Esophagus squamous epithelium (tissue), 5 donors: ENCODE results near the gene EMSY. TPM values are rescaled to one million over a fixed set of nuclear protein-coding genes. Genes with fewer than 3 reads are reported as not detected.

Experiments
- DNase-seq: peaks from one replicate; lab custom pipeline; 2025; lab: John Stamatoyannopoulos, UW
- H3K27ac ChIP-seq, 4 donors: fragments of 200-600 bp; sonication (generic); one replicate each; pipeline ENCODE4 v1.5.1; 2016 to 2019; ENCODE audit warnings: mild to moderate bottlenecking in 1 of 4
- H3K27me3 ChIP-seq, 4 donors: fragments of 200-600 bp; sonication (generic); 1 replicate in 3 of 4; 2 replicates in 1 of 4; pipeline versions ENCODE4 v1.5.1 to v1.6.0; 2017 to 2021; ENCODE audit warnings: antibody characterized with exemption in 1 of 4
- H3K36me3 ChIP-seq, 3 donors: fragments of 200-600 bp; sonication (generic); one replicate each; pipeline ENCODE4 v1.5.1; 2016 to 2019
- H3K4me1 ChIP-seq, 3 donors: fragments of 200-600 bp; sonication (generic); one replicate each; pipeline ENCODE4 v1.5.1; 2017 to 2019
- H3K4me3 ChIP-seq, 4 donors: fragments of 200-600 bp; sonication (generic); 1 replicate in 3 of 4; 2 replicates in 1 of 4; pipeline ENCODE4 v1.5.1; 2016 to 2019; ENCODE audit warnings: mild to moderate bottlenecking in 2 of 4, moderate library complexity in 1 of 4
- H3K9me3 ChIP-seq, 3 donors: fragments of 200-600 bp; sonication (generic); one replicate each; pipeline ENCODE4 v1.5.1; 2016 to 2019
- POLR2A ChIP-seq, 4 donors: fragments of 450-650 bp; IDR thresholded peaks; one replicate each; pipeline ENCODE4 v1.6.1; 2017; ENCODE audit warnings: antibody characterized with exemption in 4 of 4, mild to moderate bottlenecking in 4 of 4, moderate library complexity in 3 of 4
- WGBS, 2 donors: methylation state at CpG; one replicate each; pipeline ENCODE4 v1.1.5; 2018; 5-methylcytosine and 5-hydroxymethylcytosine counted together
- intact Hi-C: fragments of 100-400 bp; cut with DNase I; formaldehyde crosslinking; loops from one replicate; pipeline ENCODE4 v1.15.0; 2022
- total RNA-seq, 4 donors: library from RNA; depleted of rRNA; stranded (reverse); fragments of >200 nt; gene quantifications; one replicate each; pipeline ENCODE4 v1.1.0, GENCODE V29; 2016
- TF ChIP-seq, protein P1 (sequence below), 6 experiments: fragments of 450-650 bp in 4 of 6; fragments of 200-600 bp in 2 of 6; sonication (generic) in 2 of 6; IDR thresholded peaks; one replicate each; pipeline ENCODE4 v1.5.1; 2016 to 2019; ENCODE audit warnings: antibody characterized with exemption in 6 of 6, mild to moderate bottlenecking in 4 of 6, moderate library complexity in 4 of 6
- donor health status: DM: yes; HTN: yes; CAD: no.

Gene EMSY
- total RNA-seq, 4 donors from 2014 or later, result 10.0 to 31.0 (median 22.3) TPM

DNA sequence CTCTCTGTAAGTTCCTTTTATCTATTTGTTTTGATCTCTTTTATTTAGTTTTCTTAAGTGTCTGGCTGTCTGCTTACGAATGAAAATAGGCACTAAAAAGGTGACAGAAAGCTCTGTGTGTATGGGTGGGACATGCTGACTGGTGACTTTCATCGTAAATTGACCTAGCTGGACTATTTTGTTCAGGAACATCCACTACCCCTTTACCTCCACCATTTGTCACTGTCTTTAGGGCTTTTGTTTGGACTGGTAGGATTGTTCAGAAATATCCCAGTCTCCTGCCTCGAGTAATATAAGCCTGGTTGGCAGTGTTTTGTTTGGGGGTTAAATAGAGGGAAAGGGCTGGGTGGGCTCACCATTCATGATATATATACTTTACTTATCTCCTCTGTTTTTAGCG is 20.9 kb downstream of the EMSY start:
- no peaks in the 10 kb centered on the region for H3K4me1 ChIP-seq
- no peak for DNase-seq
- WGBS, 2 donors, result 79 to 89% methylated on average over 4 of the region's 4 CpGs
- H3K9me3 ChIP-seq, result no peaks in the 10 kb centered on the region
- H3K36me3 ChIP-seq, result peaks cover 0 to 81% (median 4%) of the 10 kb centered on the region in 3 donors
- H3K27ac ChIP-seq, result no peak overlapping the region
- H3K27me3 ChIP-seq, result no peaks in the 10 kb centered on the region
- intact Hi-C loops, result no loop called here
- no peak overlapping the region for H3K4me3 ChIP-seq
- TF ChIP-seq POLR2A (IDR thresholded peaks at IDR 0.05), result no peak

DNA sequence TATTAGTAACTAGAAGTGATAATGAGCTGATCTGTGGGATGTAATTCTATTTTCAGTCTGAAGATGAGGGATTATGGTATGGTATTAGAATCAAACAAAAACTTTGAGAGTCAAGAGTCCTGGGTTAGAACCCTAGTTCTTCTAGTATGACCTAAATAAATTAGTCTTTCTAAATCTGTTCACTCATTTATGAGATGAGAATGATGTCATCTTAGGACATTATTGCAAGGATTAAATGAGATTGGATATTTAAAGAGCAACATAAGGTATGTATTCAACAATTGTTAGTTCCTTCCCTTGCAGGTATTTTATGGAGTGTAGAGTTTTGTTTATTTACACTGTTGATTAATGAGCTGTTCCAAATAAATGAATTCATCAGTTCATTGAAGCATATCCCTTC is 21.8 kb downstream of the EMSY start:
- intact Hi-C loops, result no loop called here
- Histone ChIP-seq H3K4me1 (no peaks in the 10 kb centered on the region), H3K36me3 (peaks cover 0 to 76% (median 4%) of the 10 kb centered on the region in 3 donors), H3K27ac (no peak overlapping the region), H3K27me3 (no peaks in the 10 kb centered on the region), H3K9me3 (no peaks in the 10 kb centered on the region), H3K4me3 (no peak overlapping the region)
- TF ChIP-seq, protein P1, sequence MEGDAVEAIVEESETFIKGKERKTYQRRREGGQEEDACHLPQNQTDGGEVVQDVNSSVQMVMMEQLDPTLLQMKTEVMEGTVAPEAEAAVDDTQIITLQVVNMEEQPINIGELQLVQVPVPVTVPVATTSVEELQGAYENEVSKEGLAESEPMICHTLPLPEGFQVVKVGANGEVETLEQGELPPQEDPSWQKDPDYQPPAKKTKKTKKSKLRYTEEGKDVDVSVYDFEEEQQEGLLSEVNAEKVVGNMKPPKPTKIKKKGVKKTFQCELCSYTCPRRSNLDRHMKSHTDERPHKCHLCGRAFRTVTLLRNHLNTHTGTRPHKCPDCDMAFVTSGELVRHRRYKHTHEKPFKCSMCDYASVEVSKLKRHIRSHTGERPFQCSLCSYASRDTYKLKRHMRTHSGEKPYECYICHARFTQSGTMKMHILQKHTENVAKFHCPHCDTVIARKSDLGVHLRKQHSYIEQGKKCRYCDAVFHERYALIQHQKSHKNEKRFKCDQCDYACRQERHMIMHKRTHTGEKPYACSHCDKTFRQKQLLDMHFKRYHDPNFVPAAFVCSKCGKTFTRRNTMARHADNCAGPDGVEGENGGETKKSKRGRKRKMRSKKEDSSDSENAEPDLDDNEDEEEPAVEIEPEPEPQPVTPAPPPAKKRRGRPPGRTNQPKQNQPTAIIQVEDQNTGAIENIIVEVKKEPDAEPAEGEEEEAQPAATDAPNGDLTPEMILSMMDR (IDR thresholded peaks at IDR 0.05), result no peak
- no peak for TF ChIP-seq POLR2A (IDR thresholded peaks at IDR 0.05)
- no peak for DNase-seq

DNA sequence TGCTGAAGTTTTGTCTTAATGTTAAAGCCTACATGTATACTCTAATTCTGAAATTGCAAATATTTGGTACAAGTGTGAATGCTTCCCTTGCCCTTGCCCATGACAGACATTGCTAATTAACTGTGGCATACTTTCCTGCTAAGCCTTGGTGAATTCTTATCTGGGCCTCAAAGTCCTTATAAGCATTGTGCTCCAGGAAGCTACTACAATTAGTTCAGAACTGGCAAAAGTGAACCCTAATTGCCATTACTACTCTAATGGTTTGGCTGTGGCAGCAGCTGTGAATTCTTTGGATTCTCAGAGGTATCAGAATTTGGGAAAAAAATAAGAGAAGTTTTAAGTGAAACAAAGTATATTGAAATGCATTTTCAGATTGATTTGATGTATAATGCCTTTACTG is 24.3 kb downstream of the EMSY start:
- Histone ChIP-seq H3K36me3 (peaks cover 0 to 81% (median 14%) of the 10 kb centered on the region in 3 donors), H3K27ac (no peak overlapping the region), H3K4me3 (no peak overlapping the region), H3K4me1 (no peaks in the 10 kb centered on the region), H3K9me3 (no peaks in the 10 kb centered on the region), H3K27me3 (no peaks in the 10 kb centered on the region)
- no peak for DNase-seq
- TF ChIP-seq, protein P1 (IDR thresholded peaks at IDR 0.05), result no peak
- TF ChIP-seq POLR2A (IDR thresholded peaks at IDR 0.05), result no peak
- intact Hi-C loops, result no loop called here

DNA sequence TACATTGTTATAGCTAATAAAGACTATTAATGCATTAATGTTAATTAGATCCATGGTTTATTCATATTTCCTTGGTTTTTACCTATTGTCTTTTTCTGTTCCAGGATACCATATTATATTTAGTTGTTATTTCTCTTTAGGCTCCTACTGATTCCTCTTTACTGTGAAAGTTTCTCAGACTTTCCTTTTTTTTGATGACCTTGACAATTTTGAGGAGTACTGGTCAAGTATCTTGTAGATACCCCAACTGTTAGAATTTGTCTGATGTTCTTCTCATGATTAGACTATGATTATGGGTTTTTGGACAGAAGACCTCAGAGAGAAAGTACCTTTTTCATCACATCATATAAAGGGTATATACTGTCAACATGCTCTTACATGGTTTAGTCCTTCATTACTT is 26.6 kb downstream of the EMSY start:
- intact Hi-C loops, result no loop called here
- Histone ChIP-seq H3K4me3 (no peak overlapping the region), H3K9me3 (no peaks in the 10 kb centered on the region), H3K36me3 (peaks cover 0 to 85% (median 14%) of the 10 kb centered on the region in 3 donors), H3K4me1 (no peaks in the 10 kb centered on the region), H3K27me3 (no peaks in the 10 kb centered on the region), H3K27ac (no peak overlapping the region)
- no peak for TF ChIP-seq POLR2A (IDR thresholded peaks at IDR 0.05)
- no peak for DNase-seq

DNA sequence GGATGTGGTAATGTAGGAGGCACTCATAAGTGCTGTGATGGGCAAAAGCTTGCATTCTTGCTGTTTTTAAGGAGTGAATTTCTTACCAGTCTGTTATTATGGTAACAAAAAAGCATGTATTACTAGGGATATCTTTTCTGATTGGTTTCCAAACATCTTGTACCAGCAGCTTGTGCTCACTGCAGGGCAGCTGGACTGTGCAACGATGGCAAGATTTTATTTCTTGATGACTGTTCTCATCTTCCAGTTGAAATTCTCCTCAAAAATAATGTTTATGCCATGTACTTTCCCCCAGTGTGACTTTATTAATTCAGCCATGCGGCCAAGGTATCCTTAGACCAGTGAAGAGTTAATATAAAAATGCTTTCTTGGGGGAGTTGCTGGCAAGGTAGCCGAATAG is 35.4 kb downstream of the EMSY start:
- no peak overlapping the region for H3K4me3 ChIP-seq

DNA sequence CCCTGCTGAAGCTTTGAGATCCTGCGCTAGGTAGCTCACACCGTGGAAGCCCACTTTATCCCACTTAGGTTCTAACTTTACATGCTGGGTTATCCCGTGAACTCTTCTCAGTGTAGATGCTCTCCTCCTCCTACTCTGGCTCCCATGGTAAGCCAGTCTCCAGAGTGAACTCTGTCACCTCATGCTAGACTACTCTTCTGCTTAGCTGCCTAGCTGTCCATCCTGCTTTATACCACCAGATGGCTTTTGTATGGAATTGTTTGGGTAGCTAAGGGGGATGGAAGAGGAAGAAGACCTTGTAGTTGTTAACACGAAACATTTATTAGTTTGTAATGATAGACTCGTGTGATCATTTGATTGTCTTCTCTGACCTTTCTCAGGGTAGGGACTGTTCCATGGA is 46.8 kb downstream of the EMSY start:
- 94 to 95% methylated on average over 5 of the region's 5 CpGs for WGBS, 2 donors
- no peak for DNase-seq
- intact Hi-C loops, result no loop called here
- TF ChIP-seq POLR2A (IDR thresholded peaks at IDR 0.05), result no peak
- TF ChIP-seq, protein P1 (IDR thresholded peaks at IDR 0.05), result no peak
- Histone ChIP-seq H3K9me3 (no peaks in the 10 kb centered on the region), H3K36me3 (peaks cover 0 to 43% (median 0%) of the 10 kb centered on the region in 3 donors), H3K27ac (no peak overlapping the region), H3K4me1 (no peaks in the 10 kb centered on the region), H3K4me3 (no peak overlapping the region), H3K27me3 (no peaks in the 10 kb centered on the region)

More for the DNA sequence above, 35.4 kb downstream of the EMSY start:
- H3K4me1 ChIP-seq, result no peaks in the 10 kb centered on the region
- TF ChIP-seq POLR2A (IDR thresholded peaks at IDR 0.05), result no peak
- TF ChIP-seq, protein P1 (IDR thresholded peaks at IDR 0.05), result no peak
- peaks cover 0 to 52% (median 3%) of the 10 kb centered on the region in 3 donors for H3K36me3 ChIP-seq
- no peak for DNase-seq
- 88 to 96% methylated on average over 3 of the region's 3 CpGs for WGBS, 2 donors
- no peaks in the 10 kb centered on the region for H3K9me3 ChIP-seq
- no peak overlapping the region for H3K27ac ChIP-seq
- H3K27me3 ChIP-seq, result no peaks in the 10 kb centered on the region
- intact Hi-C loops, result no loop called here
